WTC11 (cell line): ENCODE results near the gene CCBE1. TPM values are rescaled to one million over a fixed set of nuclear protein-coding genes. Genes with fewer than 3 reads are reported as not detected.

Experiments
- ATAC-seq: fragments of 200-7000 bp; cut with Tn5 transposase; 2 replicates; pipeline ENCODE4 v1.10.0; 2021; ENCODE audit warnings: mild to moderate bottlenecking, moderate library complexity
- CTCF ChIA-PET: fragments of 300-600 bp; sonication (Branson Sonifier 250); formaldehyde crosslinking; loops from one replicate; lab custom pipeline; 2021; ENCODE audit warnings: antibody characterized with exemption; lab: Charles Lee
- POLR2A ChIA-PET: fragments of 350-600 bp; sonication (Branson Sonifier 250); formaldehyde crosslinking; loops from one replicate; lab custom pipeline; 2021; ENCODE audit warnings: antibody characterized with exemption; lab: Charles Lee
- DNase-seq: peaks from one replicate; pipeline ENCODE4 v3.0.0; 2021; ENCODE audit warnings: low spot score
- H3K27ac Mint-ChIP-seq: 2 replicates; pipeline ENCODE4 v1.8.0; 2021; ENCODE audit warnings: mixed read lengths
- H3K27me3 Mint-ChIP-seq: 2 replicates; pipeline ENCODE4 v1.8.0; 2021; ENCODE audit warnings: low read depth, mild to moderate bottlenecking, moderate library complexity, mixed read lengths
- H3K36me3 Mint-ChIP-seq: 2 replicates; pipeline ENCODE4 v1.8.0; 2021; ENCODE audit warnings: mixed read lengths
- H3K4me1 Mint-ChIP-seq: 2 replicates; pipeline ENCODE4 v1.8.0; 2022; ENCODE audit warnings: mixed read lengths
- H3K4me3 Mint-ChIP-seq: 2 replicates; pipeline ENCODE4 v1.8.0; 2021; ENCODE audit warnings: mild to moderate bottlenecking, moderate library complexity, mixed read lengths
- H3K9me3 Mint-ChIP-seq: 2 replicates; pipeline ENCODE4 v1.8.0; 2021; ENCODE audit warnings: mixed read lengths
- ATF1 ChIP-seq: sonication (generic); formaldehyde crosslinking; IDR thresholded peaks from 2 replicates; pipeline ENCODE4 v1.8.1; 2023; ENCODE audit warnings: mild to moderate bottlenecking, moderate library complexity, missing genetic modification reagents
- CREB1 ChIP-seq: sonication (generic); formaldehyde crosslinking; IDR thresholded peaks from 2 replicates; pipeline ENCODE4 v1.8.0; 2023; ENCODE audit warnings: mild to moderate bottlenecking, missing genetic modification reagents
- CREM ChIP-seq: sonication (generic); formaldehyde crosslinking; IDR thresholded peaks from 2 replicates; pipeline ENCODE4 v1.8.1; 2022; ENCODE audit warnings: mild to moderate bottlenecking, missing genetic modification reagents, moderate library complexity
- ESRRA ChIP-seq: sonication (generic); formaldehyde crosslinking; IDR thresholded peaks from 2 replicates; pipeline ENCODE4 v1.8.1; 2022; ENCODE audit warnings: mild to moderate bottlenecking, missing genetic modification reagents, borderline replicate concordance
- FOXJ3 ChIP-seq: sonication (generic); formaldehyde crosslinking; IDR thresholded peaks from 2 replicates; pipeline ENCODE4 v1.9.0; 2021; ENCODE audit warnings: missing genetic modification reagents, mild to moderate bottlenecking, borderline replicate concordance
- GRHL2 ChIP-seq: fragments of 250-450 bp; sonication (Bioruptor Pico); IDR thresholded peaks from 2 replicates; pipeline ENCODE4 v1.8.0; 2022; ENCODE audit warnings: mild to moderate bottlenecking, moderate library complexity; ENCODE audit not compliant: insufficient replicate concordance, severe bottlenecking
- HMGA2 ChIP-seq: fragments of 250-450 bp; sonication (Bioruptor Pico); IDR thresholded peaks from 2 replicates; pipeline ENCODE4 v1.4.0; 2021; ENCODE audit warnings: mild to moderate bottlenecking, moderate library complexity
- NFE2L1 ChIP-seq: sonication (generic); formaldehyde crosslinking; IDR thresholded peaks from 2 replicates; pipeline ENCODE4 v1.8.1; 2023; ENCODE audit warnings: missing genetic modification reagents
- NR1H2 ChIP-seq: sonication (generic); formaldehyde crosslinking; IDR thresholded peaks from 2 replicates; pipeline ENCODE4 v1.9.0; 2021; ENCODE audit warnings: mild to moderate bottlenecking, moderate library complexity, missing genetic modification reagents
- RELA ChIP-seq: sonication (generic); formaldehyde crosslinking; IDR thresholded peaks from 2 replicates; pipeline ENCODE4 v1.8.1; 2022; ENCODE audit warnings: missing genetic modification reagents, mild to moderate bottlenecking, borderline replicate concordance
- SMAD3 ChIP-seq: sonication (generic); formaldehyde crosslinking; IDR thresholded peaks from 2 replicates; pipeline ENCODE4 v1.8.0; 2022; ENCODE audit warnings: missing genetic modification reagents, mild to moderate bottlenecking, borderline replicate concordance
- SMAD4 ChIP-seq: sonication (generic); formaldehyde crosslinking; IDR thresholded peaks from 2 replicates; pipeline ENCODE4 v1.8.0; 2022; ENCODE audit warnings: mild to moderate bottlenecking, missing genetic modification reagents
- SP1 ChIP-seq: sonication (generic); formaldehyde crosslinking; conservative IDR thresholded peaks from 2 replicates; pipeline ENCODE4 v1.8.1; 2022; ENCODE audit warnings: missing genetic modification reagents
- ZNF138 ChIP-seq: sonication (generic); formaldehyde crosslinking; conservative IDR thresholded peaks from 2 replicates; pipeline ENCODE4 v1.8.1; 2022; ENCODE audit warnings: mild to moderate bottlenecking, moderate library complexity, missing genetic modification reagents
- total RNA-seq: library from RNA; stranded (reverse); gene quantifications from 3 replicates; pipeline ENCODE4 v1.2.3, GENCODE V29; 2021
- TF ChIP-seq, protein P1 (sequence below): sonication (generic); formaldehyde crosslinking; IDR thresholded peaks from 2 replicates; pipeline ENCODE4 v1.8.0; 2022; ENCODE audit warnings: mild to moderate bottlenecking, missing genetic modification reagents
- TF ChIP-seq, protein P2 (sequence below): sonication (generic); formaldehyde crosslinking; conservative IDR thresholded peaks from 2 replicates; pipeline ENCODE4 v1.8.1; 2022; ENCODE audit warnings: mild to moderate bottlenecking, missing genetic modification reagents
- TF ChIP-seq, protein P3 (sequence below): fragments of 250-450 bp; sonication (Bioruptor Pico); IDR thresholded peaks from 2 replicates; pipeline ENCODE4 v1.9.0; 2021; ENCODE audit warnings: moderate library complexity, mild to moderate bottlenecking, inconsistent platforms, borderline replicate concordance
- TF ChIP-seq, protein P4 (sequence below): sonication (generic); formaldehyde crosslinking; IDR thresholded peaks from 2 replicates; pipeline ENCODE4 v1.8.1; 2023; ENCODE audit warnings: mild to moderate bottlenecking, moderate library complexity, missing genetic modification reagents
- TF ChIP-seq, protein P5 (sequence below): fragments of 250-450 bp; sonication (Bioruptor Pico); IDR thresholded peaks from 2 replicates; pipeline ENCODE4 v1.9.0; 2021; ENCODE audit warnings: mild to moderate bottlenecking, borderline replicate concordance
- TF ChIP-seq, protein P6 (sequence below): sonication (generic); formaldehyde crosslinking; IDR thresholded peaks from 2 replicates; pipeline ENCODE4 v1.8.1; 2022; ENCODE audit warnings: low read depth, mild to moderate bottlenecking, moderate library complexity, missing genetic modification reagents, borderline replicate concordance
- TF ChIP-seq, protein P7 (sequence below): fragments of 250-450 bp; sonication (Bioruptor Pico); IDR thresholded peaks from 2 replicates; pipeline ENCODE4 v2.1.2; 2022; ENCODE audit warnings: mild to moderate bottlenecking, moderate library complexity

Gene CCBE1
- total RNA-seq, 1 experiment from 2014 or later: 9.7 TPM

DNA sequence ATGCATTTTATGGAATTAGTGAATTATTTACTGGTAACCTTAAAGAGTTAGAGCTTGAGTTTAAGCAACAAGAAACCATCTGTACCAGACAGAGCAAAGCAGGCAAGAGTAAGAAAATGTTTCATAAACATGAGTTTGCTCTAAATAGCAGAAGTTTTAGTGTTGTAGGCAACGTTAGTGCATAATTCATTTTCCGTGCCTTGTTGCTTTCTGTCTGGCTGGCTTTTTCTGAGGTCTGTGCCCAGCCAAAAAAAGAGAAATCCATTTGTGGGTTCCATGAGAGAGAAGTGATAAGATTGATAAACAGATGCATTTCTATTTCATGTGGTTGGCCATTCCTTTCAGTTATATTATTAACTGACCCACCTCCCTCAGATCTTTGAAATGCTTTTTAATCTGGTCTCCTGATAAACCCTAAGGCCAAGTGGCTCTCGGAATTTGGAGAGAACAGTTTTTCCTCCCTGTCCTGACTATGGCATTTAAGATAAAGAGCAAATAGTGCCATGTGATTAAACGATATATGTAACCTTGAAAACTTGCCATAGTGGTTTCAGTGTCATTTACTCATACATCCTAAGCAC is 198.6 kb downstream of the CCBE1 start (continued):
- no peak for TF ChIP-seq SP1 (CRISPR knock-in tag)

DNA sequence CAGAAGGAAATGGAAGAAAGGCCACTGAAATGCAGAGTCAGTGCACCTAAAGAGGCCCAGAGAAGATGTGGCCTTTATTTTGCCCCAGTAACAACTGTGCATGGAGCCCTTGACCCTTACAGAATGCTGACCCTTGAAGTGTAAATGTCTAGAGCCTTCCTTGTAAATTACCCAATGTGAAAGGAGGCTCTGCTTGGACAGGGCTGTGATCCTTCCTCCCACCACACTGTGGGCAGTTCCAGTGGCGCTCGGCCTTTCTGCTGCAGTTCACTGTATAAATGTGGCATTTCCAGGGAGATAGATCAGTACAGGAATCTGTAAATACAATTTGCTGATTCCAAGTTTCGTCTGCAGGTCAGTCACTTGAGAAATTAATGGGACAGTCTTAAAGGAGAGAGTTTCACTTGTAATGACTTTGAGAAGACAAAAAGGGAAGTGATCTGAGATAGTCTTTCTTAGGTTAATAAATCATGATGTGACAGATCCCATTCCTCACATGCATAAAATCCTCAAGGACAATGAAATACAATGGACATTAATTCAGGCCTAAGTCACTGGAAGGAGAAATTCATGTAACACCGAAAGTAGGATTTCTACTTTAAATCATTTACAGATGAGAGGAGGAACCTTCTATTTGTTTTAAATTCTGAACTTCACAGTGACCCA is 204.3 kb downstream of the CCBE1 start:
- H3K4me3 Mint-ChIP-seq: no peak overlapping the region
- H3K4me1 Mint-ChIP-seq: no peaks in the 10 kb centered on the region
- TF ChIP-seq, protein P1, sequence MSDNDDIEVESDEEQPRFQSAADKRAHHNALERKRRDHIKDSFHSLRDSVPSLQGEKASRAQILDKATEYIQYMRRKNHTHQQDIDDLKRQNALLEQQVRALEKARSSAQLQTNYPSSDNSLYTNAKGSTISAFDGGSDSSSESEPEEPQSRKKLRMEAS: no peak
- TF ChIP-seq, protein P2, sequence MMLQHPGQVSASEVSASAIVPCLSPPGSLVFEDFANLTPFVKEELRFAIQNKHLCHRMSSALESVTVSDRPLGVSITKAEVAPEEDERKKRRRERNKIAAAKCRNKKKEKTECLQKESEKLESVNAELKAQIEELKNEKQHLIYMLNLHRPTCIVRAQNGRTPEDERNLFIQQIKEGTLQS (CRISPR knock-in tag): no peak
- no peak for TF ChIP-seq NFE2L1 (CRISPR knock-in tag)
- no peak for TF ChIP-seq RELA
- no peak for TF ChIP-seq FOXJ3 (CRISPR knock-in tag)
- no peak for TF ChIP-seq HMGA2 (CRISPR knock-in tag)
- no peak for TF ChIP-seq GRHL2
- TF ChIP-seq, protein P3, sequence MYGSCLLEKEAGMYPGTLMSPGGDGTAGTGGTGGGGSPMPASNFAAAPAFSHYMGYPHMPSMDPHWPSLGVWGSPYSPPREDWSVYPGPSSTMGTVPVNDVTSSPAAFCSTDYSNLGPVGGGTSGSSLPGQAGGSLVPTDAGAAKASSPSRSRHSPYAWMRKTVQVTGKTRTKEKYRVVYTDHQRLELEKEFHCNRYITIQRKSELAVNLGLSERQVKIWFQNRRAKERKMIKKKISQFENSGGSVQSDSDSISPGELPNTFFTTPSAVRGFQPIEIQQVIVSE: no peak
- TF ChIP-seq, protein P4, sequence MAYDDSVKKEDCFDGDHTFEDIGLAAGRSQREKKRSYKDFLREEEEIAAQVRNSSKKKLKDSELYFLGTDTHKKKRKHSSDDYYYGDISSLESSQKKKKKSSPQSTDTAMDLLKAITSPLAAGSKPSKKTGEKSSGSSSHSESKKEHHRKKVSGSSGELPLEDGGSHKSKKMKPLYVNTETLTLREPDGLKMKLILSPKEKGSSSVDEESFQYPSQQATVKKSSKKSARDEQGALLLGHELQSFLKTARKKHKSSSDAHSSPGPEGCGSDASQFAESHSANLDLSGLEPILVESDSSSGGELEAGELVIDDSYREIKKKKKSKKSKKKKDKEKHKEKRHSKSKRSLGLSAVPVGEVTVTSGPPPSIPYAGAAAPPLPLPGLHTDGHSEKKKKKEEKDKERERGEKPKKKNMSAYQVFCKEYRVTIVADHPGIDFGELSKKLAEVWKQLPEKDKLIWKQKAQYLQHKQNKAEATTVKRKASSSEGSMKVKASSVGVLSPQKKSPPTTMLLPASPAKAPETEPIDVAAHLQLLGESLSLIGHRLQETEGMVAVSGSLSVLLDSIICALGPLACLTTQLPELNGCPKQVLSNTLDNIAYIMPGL (CRISPR knock-in tag): no peak
- no peak for TF ChIP-seq CREM (CRISPR knock-in tag)
- TF ChIP-seq SMAD3 (CRISPR knock-in tag): no peak
- no peak for TF ChIP-seq ZNF138 (CRISPR knock-in tag)
- TF ChIP-seq ATF1 (CRISPR knock-in tag): no peak
- TF ChIP-seq, all 79 proteins: peak for 0
- CTCF ChIA-PET: no interaction called here
- no peaks in the 10 kb centered on the region for H3K27me3 Mint-ChIP-seq
- peaks cover 6% of the 10 kb centered on the region for H3K9me3 Mint-ChIP-seq
- ATAC-seq (no peak), DNase-seq (no peak)
- no peaks in the 10 kb centered on the region for H3K36me3 Mint-ChIP-seq
- POLR2A ChIA-PET: no interaction called here
- H3K27ac Mint-ChIP-seq: no peak overlapping the region

DNA sequence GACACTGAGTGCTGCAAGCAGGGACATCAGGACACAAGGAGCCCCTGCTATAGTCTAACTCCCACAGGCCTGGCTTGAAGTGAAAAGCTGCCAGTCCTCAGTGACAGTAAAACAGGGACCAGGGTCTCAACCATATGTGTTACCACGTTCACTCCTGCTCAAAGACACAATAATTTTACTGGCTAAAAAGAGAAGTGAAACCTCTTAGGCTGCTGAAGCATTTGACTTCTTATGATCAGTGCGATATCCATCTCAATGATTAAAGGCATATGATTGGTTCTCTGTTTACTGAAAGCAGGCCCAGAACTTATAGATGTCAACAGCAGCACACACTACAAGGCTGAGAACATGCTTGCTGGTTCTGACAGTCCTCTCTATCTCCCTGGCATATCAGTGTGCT is 208.3 kb downstream of the CCBE1 start:
- no peak overlapping the region for H3K27ac Mint-ChIP-seq
- no peak for ATAC-seq
- TF ChIP-seq NR1H2 (CRISPR knock-in tag) (no peak), SMAD4 (CRISPR knock-in tag) (no peak), ESRRA (CRISPR knock-in tag) (no peak), CREB1 (CRISPR knock-in tag) (no peak)
- TF ChIP-seq, protein P5, sequence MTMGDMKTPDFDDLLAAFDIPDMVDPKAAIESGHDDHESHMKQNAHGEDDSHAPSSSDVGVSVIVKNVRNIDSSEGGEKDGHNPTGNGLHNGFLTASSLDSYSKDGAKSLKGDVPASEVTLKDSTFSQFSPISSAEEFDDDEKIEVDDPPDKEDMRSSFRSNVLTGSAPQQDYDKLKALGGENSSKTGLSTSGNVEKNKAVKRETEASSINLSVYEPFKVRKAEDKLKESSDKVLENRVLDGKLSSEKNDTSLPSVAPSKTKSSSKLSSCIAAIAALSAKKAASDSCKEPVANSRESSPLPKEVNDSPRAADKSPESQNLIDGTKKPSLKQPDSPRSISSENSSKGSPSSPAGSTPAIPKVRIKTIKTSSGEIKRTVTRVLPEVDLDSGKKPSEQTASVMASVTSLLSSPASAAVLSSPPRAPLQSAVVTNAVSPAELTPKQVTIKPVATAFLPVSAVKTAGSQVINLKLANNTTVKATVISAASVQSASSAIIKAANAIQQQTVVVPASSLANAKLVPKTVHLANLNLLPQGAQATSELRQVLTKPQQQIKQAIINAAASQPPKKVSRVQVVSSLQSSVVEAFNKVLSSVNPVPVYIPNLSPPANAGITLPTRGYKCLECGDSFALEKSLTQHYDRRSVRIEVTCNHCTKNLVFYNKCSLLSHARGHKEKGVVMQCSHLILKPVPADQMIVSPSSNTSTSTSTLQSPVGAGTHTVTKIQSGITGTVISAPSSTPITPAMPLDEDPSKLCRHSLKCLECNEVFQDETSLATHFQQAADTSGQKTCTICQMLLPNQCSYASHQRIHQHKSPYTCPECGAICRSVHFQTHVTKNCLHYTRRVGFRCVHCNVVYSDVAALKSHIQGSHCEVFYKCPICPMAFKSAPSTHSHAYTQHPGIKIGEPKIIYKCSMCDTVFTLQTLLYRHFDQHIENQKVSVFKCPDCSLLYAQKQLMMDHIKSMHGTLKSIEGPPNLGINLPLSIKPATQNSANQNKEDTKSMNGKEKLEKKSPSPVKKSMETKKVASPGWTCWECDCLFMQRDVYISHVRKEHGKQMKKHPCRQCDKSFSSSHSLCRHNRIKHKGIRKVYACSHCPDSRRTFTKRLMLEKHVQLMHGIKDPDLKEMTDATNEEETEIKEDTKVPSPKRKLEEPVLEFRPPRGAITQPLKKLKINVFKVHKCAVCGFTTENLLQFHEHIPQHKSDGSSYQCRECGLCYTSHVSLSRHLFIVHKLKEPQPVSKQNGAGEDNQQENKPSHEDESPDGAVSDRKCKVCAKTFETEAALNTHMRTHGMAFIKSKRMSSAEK: no peak
- TF ChIP-seq, protein P6, sequence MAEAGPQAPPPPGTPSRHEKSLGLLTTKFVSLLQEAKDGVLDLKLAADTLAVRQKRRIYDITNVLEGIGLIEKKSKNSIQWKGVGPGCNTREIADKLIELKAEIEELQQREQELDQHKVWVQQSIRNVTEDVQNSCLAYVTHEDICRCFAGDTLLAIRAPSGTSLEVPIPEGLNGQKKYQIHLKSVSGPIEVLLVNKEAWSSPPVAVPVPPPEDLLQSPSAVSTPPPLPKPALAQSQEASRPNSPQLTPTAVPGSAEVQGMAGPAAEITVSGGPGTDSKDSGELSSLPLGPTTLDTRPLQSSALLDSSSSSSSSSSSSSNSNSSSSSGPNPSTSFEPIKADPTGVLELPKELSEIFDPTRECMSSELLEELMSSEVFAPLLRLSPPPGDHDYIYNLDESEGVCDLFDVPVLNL (CRISPR knock-in tag): no peak
- TF ChIP-seq, protein P4 (CRISPR knock-in tag): no peak
- TF ChIP-seq, protein P7, sequence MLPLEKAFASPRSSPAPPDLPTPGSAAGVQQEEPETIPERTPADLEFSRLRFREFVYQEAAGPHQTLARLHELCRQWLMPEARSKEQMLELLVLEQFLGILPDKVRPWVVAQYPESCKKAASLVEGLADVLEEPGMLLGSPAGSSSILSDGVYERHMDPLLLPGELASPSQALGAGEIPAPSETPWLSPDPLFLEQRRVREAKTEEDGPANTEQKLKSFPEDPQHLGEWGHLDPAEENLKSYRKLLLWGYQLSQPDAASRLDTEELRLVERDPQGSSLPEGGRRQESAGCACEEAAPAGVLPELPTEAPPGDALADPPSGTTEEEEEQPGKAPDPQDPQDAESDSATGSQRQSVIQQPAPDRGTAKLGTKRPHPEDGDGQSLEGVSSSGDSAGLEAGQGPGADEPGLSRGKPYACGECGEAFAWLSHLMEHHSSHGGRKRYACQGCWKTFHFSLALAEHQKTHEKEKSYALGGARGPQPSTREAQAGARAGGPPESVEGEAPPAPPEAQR: no peak

More for the DNA sequence above, 208.3 kb downstream of the CCBE1 start:
- H3K4me3 Mint-ChIP-seq: no peak overlapping the region
- H3K27me3 Mint-ChIP-seq: no peaks in the 10 kb centered on the region
- H3K36me3 Mint-ChIP-seq: no peaks in the 10 kb centered on the region
- no peak for DNase-seq
- H3K9me3 Mint-ChIP-seq: peaks cover 5% of the 10 kb centered on the region
- ChIA-PET CTCF (no interaction called here), POLR2A (no interaction called here)
- H3K4me1 Mint-ChIP-seq: no peaks in the 10 kb centered on the region
